ENCODE measurements around the gene ZC3H10.
"Not testable (repeated sequence)": the region's sequence is repeated elsewhere in the genome, so short reads cannot be mapped to it uniquely, and the experiment has no call there.

ZC3H10 gene

GRCh38 chr12:56152132-56152755 is 34.2 kb downstream of the ZC3H10 start, which contains the start of gene MYL6B:
Gene MYL6B (plus strand): TSS chr12:56152587. CDS start chr12:56153919, 1,332 bp downstream.
- Mint-ChIP-seq H3K27ac (peak within 1 kb of the TSS; percentile 99), H3K27me3 (no peaks in the 10 kb centered on the region), H3K4me3 (peak within 1 kb of the TSS; percentile 89), H3K36me3 (ENCODE audit: low read depth) (peaks cover 10% of the 10 kb centered on the region), H3K4me1 (ENCODE audit: low read depth) (peaks cover 41% of the 10 kb centered on the region), H3K9me3 (no peaks in the 10 kb centered on the region)

GRCh38 chr12:56152756-56153677 is 35.0 kb downstream of the ZC3H10 start:
- Mint-ChIP-seq H3K4me1 (ENCODE audit: low read depth) (peaks cover 46% of the 10 kb centered on the region), H3K36me3 (ENCODE audit: low read depth) (peaks cover 10% of the 10 kb centered on the region), H3K27me3 (no peaks in the 10 kb centered on the region), H3K27ac (peak overlapping the region; percentile 99), H3K9me3 (no peaks in the 10 kb centered on the region), H3K4me3 (peak overlapping the region; percentile 89)

GRCh38 chr12:56153678-56154065 is 35.6 kb downstream of the ZC3H10 start:
- Mint-ChIP-seq H3K9me3 (no peaks in the 10 kb centered on the region), H3K27me3 (no peaks in the 10 kb centered on the region), H3K27ac (no peak overlapping the region), H3K4me3 (peak overlapping the region; percentile 89), H3K36me3 (ENCODE audit: low read depth) (peaks cover 12% of the 10 kb centered on the region), H3K4me1 (ENCODE audit: low read depth) (peaks cover 46% of the 10 kb centered on the region)

- no peaks in the 10 kb centered on the region for H3K27me3 Mint-ChIP-seq
- no peak overlapping the region for H3K27ac Mint-ChIP-seq
- peaks cover 18% of the 10 kb centered on the region for H3K36me3 Mint-ChIP-seq (ENCODE audit: low read depth)
- H3K9me3 Mint-ChIP-seq = no peaks in the 10 kb centered on the region
- H3K4me1 Mint-ChIP-seq (ENCODE audit: low read depth) = peaks cover 52% of the 10 kb centered on the region
- H3K4me3 Mint-ChIP-seq = no peak overlapping the region
These were observed 36.2 kb downstream of the ZC3H10 start for GRCh38 chr12:56154246-56154771.

- H3K27ac Mint-ChIP-seq = no peak overlapping the region
- H3K36me3 Mint-ChIP-seq (ENCODE audit: low read depth) = peaks cover 24% of the 10 kb centered on the region
- H3K4me1 Mint-ChIP-seq (ENCODE audit: low read depth) = peaks cover 56% of the 10 kb centered on the region
- H3K9me3 Mint-ChIP-seq = no peaks in the 10 kb centered on the region
- H3K4me3 Mint-ChIP-seq = no peak overlapping the region
- no peaks in the 10 kb centered on the region for H3K27me3 Mint-ChIP-seq
These were observed 36.8 kb downstream of the ZC3H10 start for GRCh38 chr12:56154818-56155217.

GRCh38 chr12:56155256-56155845 is 37.3 kb downstream of the ZC3H10 start:
- H3K4me3 Mint-ChIP-seq = no peak overlapping the region
- H3K27ac Mint-ChIP-seq = peak overlapping the region; percentile 34
- no peaks in the 10 kb centered on the region for H3K27me3 Mint-ChIP-seq
- peaks cover 29% of the 10 kb centered on the region for H3K36me3 Mint-ChIP-seq (ENCODE audit: low read depth)
- H3K9me3 Mint-ChIP-seq = no peaks in the 10 kb centered on the region
- H3K4me1 Mint-ChIP-seq (ENCODE audit: low read depth) = peaks cover 59% of the 10 kb centered on the region

GRCh38 chr12:56156464-56157200 is 38.6 kb downstream of the ZC3H10 start:
- Mint-ChIP-seq H3K4me3 (peak overlapping the region; percentile 98), H3K27ac (peak overlapping the region; percentile 88), H3K36me3 (ENCODE audit: low read depth) (peaks cover 40% of the 10 kb centered on the region), H3K4me1 (ENCODE audit: low read depth) (peaks cover 59% of the 10 kb centered on the region)
- H3K9me3 Mint-ChIP-seq, H3K27me3 Mint-ChIP-seq: not testable (repeated sequence)

- no peaks in the 10 kb centered on the region for H3K27me3 Mint-ChIP-seq
- peaks cover 58% of the 10 kb centered on the region for H3K4me1 Mint-ChIP-seq (ENCODE audit: low read depth)
- peak overlapping the region; percentile 98 for H3K4me3 Mint-ChIP-seq
- H3K36me3 Mint-ChIP-seq (ENCODE audit: low read depth) = peaks cover 47% of the 10 kb centered on the region
- H3K27ac Mint-ChIP-seq = peak overlapping the region; percentile 88
- H3K9me3 Mint-ChIP-seq = no peaks in the 10 kb centered on the region
These were observed 39.3 kb downstream of the ZC3H10 start for GRCh38 chr12:56157201-56158028.

- Mint-ChIP-seq H3K36me3 (ENCODE audit: low read depth) (peaks cover 54% of the 10 kb centered on the region), H3K4me1 (ENCODE audit: low read depth) (peaks cover 50% of the 10 kb centered on the region)
These were observed 40.2 kb downstream of the ZC3H10 start, which contains the start of gene MYL6 for GRCh38 chr12:56158029-56158925. Gene MYL6 (plus strand): TSS chr12:56158359. CDS start chr12:56158402, 43 bp downstream.

GRCh38 chr12:56158926-56159461 is 40.9 kb downstream of the ZC3H10 start:
- Mint-ChIP-seq H3K27me3 (no peaks in the 10 kb centered on the region), H3K4me1 (ENCODE audit: low read depth) (peaks cover 45% of the 10 kb centered on the region), H3K36me3 (ENCODE audit: low read depth) (peaks cover 59% of the 10 kb centered on the region), H3K4me3 (peak overlapping the region; percentile 98), H3K9me3 (no peaks in the 10 kb centered on the region), H3K27ac (peak overlapping the region; percentile 88)

More at GRCh38 chr12:56158029-56158925, 40.2 kb downstream of the ZC3H10 start, which contains the start of gene MYL6:
- H3K9me3 Mint-ChIP-seq = no peaks in the 10 kb centered on the region
- H3K27me3 Mint-ChIP-seq = no peaks in the 10 kb centered on the region
- H3K4me3 Mint-ChIP-seq = peak within 1 kb of the TSS; percentile 98
- peak within 1 kb of the TSS; percentile 88 for H3K27ac Mint-ChIP-seq

- peaks cover 65% of the 10 kb centered on the region for H3K36me3 Mint-ChIP-seq (ENCODE audit: low read depth)
- H3K4me1 Mint-ChIP-seq (ENCODE audit: low read depth) = peaks cover 45% of the 10 kb centered on the region
- peak overlapping the region; percentile 98 for H3K4me3 Mint-ChIP-seq
- H3K9me3 Mint-ChIP-seq = no peaks in the 10 kb centered on the region
- peak overlapping the region; percentile 88 for H3K27ac Mint-ChIP-seq
- H3K27me3 Mint-ChIP-seq = no peaks in the 10 kb centered on the region
These were observed 41.6 kb downstream of the ZC3H10 start for GRCh38 chr12:56159482-56160192.

- no peaks in the 10 kb centered on the region for H3K27me3 Mint-ChIP-seq
- peaks cover 66% of the 10 kb centered on the region for H3K36me3 Mint-ChIP-seq (ENCODE audit: low read depth)
- peak overlapping the region; percentile 88 for H3K27ac Mint-ChIP-seq
- H3K4me1 Mint-ChIP-seq (ENCODE audit: low read depth) = peaks cover 44% of the 10 kb centered on the region
- peak overlapping the region; percentile 98 for H3K4me3 Mint-ChIP-seq
- no peaks in the 10 kb centered on the region for H3K9me3 Mint-ChIP-seq
These were observed 42.2 kb downstream of the ZC3H10 start for GRCh38 chr12:56160193-56160763.
